H1 (cell line): ENCODE data around the gene VSTM2B. TPM values are rescaled to one million over a fixed set of nuclear protein-coding genes. Genes with fewer than 3 reads are reported as not detected.

Experiments used
- SP2 ChIP-seq: IDR thresholded peaks from 2 replicates; pipeline ENCODE4 v1.6.1; 2012; ENCODE audit warnings: mild to moderate bottlenecking, low read length, inconsistent platforms
- SUZ12 ChIP-seq: fragments of 200-600 bp; sonication (generic); IDR thresholded peaks from 2 replicates; pipeline ENCODE4 v1.6.1; 2012; ENCODE audit warnings: mild to moderate bottlenecking, inconsistent platforms, low read length, moderate library complexity, mixed read lengths
- polyA plus RNA-seq, 7 experiments: library from polyadenylated mRNA; depleted of rRNA in 3 of 7; stranded (reverse) in 5 of 7; unstranded in 2 of 7; fragments of >200 nt in 5 of 7; fragments of 200-250 nt in 2 of 7; gene quantifications; 1 replicate in 5 of 7; 2 replicates in 1 of 7; 4 replicates in 1 of 7; pipeline versions ENCODE4 v1.2.1 to v1.2.3, GENCODE V29; 2011 to 2013; ENCODE audit warnings: missing spikeins in 2 of 7, mixed read lengths in 2 of 7
- total RNA-seq: library from RNA; stranded (reverse); fragmentation: NEBNext Ultra II Directional; extraction: Animal tissue kit (Norgen Biotek cat#: 25700); gene quantifications from 2 replicates; pipeline ENCODE4 v1.2.1, GENCODE V29; 2021

Gene VSTM2B
- total and polyA plus RNA-seq, 2 of the 8 experiments (the other 6 are each of a cell fraction or from before 2014, with no cell fraction given), result 0.82 to 1.5 TPM

DNA sequence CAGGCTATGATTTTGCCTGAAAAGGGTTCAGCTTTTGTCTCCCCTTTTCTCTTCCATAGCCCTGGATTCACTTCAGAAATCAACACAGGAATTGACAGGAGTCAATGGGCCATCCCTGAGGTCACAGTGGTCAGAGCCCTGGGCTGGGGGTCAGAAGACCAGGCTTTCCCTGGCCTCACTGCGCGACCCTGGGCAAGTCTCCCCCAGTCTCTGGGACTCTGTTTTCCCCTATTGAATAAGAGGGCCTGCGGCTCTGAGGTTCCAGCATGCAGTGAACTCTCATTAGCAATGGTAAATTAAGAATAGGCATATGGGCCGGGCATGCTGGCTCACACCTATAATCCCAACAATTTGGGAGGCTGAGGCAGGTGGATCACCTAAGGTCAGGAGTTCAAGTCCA is 30.7 kb upstream of the VSTM2B start (continued):
- TF ChIP-seq SP2 (no peak), SUZ12 (no peak)
